ENCODE results near the gene ABCA2.
A peak's percentile ranks its signal among the peaks of the same experiment; 100 is the strongest.

ABCA2 gene, protein sequence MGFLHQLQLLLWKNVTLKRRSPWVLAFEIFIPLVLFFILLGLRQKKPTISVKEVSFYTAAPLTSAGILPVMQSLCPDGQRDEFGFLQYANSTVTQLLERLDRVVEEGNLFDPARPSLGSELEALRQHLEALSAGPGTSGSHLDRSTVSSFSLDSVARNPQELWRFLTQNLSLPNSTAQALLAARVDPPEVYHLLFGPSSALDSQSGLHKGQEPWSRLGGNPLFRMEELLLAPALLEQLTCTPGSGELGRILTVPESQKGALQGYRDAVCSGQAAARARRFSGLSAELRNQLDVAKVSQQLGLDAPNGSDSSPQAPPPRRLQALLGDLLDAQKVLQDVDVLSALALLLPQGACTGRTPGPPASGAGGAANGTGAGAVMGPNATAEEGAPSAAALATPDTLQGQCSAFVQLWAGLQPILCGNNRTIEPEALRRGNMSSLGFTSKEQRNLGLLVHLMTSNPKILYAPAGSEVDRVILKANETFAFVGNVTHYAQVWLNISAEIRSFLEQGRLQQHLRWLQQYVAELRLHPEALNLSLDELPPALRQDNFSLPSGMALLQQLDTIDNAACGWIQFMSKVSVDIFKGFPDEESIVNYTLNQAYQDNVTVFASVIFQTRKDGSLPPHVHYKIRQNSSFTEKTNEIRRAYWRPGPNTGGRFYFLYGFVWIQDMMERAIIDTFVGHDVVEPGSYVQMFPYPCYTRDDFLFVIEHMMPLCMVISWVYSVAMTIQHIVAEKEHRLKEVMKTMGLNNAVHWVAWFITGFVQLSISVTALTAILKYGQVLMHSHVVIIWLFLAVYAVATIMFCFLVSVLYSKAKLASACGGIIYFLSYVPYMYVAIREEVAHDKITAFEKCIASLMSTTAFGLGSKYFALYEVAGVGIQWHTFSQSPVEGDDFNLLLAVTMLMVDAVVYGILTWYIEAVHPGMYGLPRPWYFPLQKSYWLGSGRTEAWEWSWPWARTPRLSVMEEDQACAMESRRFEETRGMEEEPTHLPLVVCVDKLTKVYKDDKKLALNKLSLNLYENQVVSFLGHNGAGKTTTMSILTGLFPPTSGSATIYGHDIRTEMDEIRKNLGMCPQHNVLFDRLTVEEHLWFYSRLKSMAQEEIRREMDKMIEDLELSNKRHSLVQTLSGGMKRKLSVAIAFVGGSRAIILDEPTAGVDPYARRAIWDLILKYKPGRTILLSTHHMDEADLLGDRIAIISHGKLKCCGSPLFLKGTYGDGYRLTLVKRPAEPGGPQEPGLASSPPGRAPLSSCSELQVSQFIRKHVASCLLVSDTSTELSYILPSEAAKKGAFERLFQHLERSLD (N-terminal part only)

DNA sequence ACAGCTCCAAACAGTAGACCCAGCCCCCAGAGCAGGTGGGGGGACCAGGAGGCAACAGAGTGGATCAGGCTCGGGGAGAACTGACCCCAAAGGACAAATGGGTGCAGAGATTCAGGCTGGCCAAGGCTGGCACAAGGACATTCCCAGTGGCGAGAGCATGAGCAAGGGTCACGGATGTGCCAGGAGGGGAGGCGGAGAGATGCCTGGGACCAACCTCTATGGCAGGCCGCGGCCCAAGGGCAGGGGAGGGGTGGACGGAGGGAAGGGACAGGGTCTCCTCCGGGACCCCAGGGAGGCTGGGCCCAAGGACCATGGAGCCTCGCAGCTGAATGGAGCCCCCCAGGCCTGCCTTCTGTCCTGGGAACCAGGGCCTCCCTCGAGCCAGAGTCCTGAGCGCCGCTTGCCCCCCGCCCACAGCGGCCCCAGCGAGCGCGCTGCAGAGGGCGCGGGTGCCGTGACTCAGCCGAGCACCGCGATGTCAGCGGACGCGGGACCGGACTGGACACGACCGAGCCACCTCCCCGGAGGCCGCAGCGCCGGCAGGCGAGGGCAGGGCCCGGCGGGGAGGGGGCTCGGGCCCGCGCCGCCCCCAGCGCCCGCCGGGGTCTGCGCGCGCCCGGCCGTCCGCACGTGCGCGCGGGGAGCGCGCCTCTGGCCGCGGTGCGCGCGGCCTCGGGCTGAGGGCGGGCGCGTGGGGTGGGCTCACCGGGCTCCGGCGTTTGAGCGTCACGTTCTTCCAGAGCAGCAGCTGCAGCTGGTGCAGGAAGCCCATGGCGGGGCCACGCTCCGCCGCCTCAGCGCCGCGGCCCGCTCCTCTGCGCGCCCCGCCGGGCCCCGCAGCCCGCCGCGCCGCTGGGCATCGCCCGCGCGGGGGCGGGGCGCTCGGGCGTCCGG is at the start of gene ABCA2:
ABCA2 (minus strand) TSS at position 869 of the 894 bp plus-strand sequence; CDS start at position 772, 97 bp downstream.
- H3K4me1 ChIP-seq (ENCODE audit: insufficient read depth, low read length, severe bottlenecking) = peaks cover 20% of the 10 kb centered on the region
- H3K9me3 ChIP-seq (ENCODE audit: low read length) = no peaks in the 10 kb centered on the region
- no peaks in the 10 kb centered on the region for H3K79me2 ChIP-seq (ENCODE audit: insufficient read depth, low read length)
- H4K20me1 ChIP-seq (ENCODE audit: insufficient read depth, low read length) = no peaks in the 10 kb centered on the region
- H3K27me3 ChIP-seq (ENCODE audit: insufficient read depth, low read length) = peaks cover 17% of the 10 kb centered on the region
- peak within 1 kb of the TSS; percentile 63 for H3K4me3 ChIP-seq (ENCODE audit: low read depth, low read length, poor library complexity, severe bottlenecking)
- H3K36me3 ChIP-seq (ENCODE audit: insufficient read depth, low read length) = no peaks in the 10 kb centered on the region
- H3K4me2 ChIP-seq (ENCODE audit: low read length) = peak within 1 kb of the TSS; percentile 99
- H3K9ac ChIP-seq (ENCODE audit: low read length) = peak within 1 kb of the TSS; percentile 59
- no peak for TF ChIP-seq EZH2 (IDR thresholded peaks at IDR 0.05; ENCODE audit: borderline replicate concordance, low read length)
- TF ChIP-seq, protein P1, sequence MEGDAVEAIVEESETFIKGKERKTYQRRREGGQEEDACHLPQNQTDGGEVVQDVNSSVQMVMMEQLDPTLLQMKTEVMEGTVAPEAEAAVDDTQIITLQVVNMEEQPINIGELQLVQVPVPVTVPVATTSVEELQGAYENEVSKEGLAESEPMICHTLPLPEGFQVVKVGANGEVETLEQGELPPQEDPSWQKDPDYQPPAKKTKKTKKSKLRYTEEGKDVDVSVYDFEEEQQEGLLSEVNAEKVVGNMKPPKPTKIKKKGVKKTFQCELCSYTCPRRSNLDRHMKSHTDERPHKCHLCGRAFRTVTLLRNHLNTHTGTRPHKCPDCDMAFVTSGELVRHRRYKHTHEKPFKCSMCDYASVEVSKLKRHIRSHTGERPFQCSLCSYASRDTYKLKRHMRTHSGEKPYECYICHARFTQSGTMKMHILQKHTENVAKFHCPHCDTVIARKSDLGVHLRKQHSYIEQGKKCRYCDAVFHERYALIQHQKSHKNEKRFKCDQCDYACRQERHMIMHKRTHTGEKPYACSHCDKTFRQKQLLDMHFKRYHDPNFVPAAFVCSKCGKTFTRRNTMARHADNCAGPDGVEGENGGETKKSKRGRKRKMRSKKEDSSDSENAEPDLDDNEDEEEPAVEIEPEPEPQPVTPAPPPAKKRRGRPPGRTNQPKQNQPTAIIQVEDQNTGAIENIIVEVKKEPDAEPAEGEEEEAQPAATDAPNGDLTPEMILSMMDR (IDR thresholded peaks at IDR 0.05; ENCODE audit: low read length) = no peak
- no peaks in the 10 kb centered on the region for H3F3A ChIP-seq (ENCODE audit: insufficient read depth, low read length)
- no peaks in the 10 kb centered on the region for H3K9me2 ChIP-seq (ENCODE audit: low read depth, low read length)
- no peak within 1 kb of the TSS for H3K27ac ChIP-seq (ENCODE audit: low read depth, low read length, poor library complexity, severe bottlenecking)
- no peak within 1 kb of the TSS for H2AFZ ChIP-seq (ENCODE audit: low read length)

DNA sequence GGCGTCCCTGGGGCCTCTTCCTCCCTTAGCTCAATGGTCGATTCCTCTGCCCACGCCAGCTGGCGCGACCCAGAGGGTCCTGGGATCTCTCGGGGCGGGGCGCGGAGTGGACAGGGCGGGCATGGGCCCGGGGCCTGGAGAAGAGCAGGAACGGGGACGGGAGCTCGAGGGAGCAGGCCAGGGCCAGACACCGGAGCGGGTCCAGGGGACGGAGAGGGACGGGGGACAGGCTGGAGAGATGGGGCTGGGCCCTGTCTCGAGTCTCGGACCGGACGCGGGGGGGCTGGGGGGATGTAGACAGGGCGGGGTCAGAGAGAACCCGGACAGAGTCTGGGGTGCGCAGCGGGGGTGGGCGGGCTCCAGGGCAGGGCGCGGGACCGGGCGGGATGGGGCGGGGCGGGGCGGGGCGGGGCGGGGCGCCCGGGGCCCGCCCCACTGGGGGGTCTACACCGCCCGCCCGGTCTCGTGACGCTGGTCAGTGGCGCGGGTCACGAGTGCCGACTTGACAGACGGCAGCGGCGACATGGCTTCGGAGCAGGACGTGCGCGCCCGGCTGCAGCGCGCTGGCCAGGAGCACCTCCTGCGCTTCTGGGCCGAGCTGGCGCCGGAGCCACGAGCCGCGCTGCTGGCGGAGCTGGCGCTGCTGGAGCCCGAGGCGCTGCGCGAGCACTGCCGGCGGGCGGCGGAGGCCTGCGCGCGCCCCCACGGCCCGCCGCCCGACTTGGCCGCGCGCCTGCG is 49.1 kb upstream of the ABCA2 start, which contains the start of gene UAP1L1:
UAP1L1 (plus strand) TSS at position 508 of the 738 bp plus-strand sequence; CDS start at position 524, 16 bp downstream.
- H3K9me2 ChIP-seq (ENCODE audit: low read depth, low read length) = no peaks in the 10 kb centered on the region
- H3K27me3 ChIP-seq (ENCODE audit: insufficient read depth, low read length) = no peaks in the 10 kb centered on the region
- H3K4me1 ChIP-seq (ENCODE audit: insufficient read depth, low read length, severe bottlenecking) = peaks cover 25% of the 10 kb centered on the region
- H3K79me2 ChIP-seq (ENCODE audit: insufficient read depth, low read length) = no peaks in the 10 kb centered on the region
- peak within 1 kb of the TSS; percentile 63 for H3K4me3 ChIP-seq (ENCODE audit: low read depth, low read length, poor library complexity, severe bottlenecking)
- H3K36me3 ChIP-seq (ENCODE audit: insufficient read depth, low read length) = peaks cover 27% of the 10 kb centered on the region
- H3F3A ChIP-seq (ENCODE audit: insufficient read depth, low read length) = no peaks in the 10 kb centered on the region
- peak within 1 kb of the TSS; percentile 62 for H3K27ac ChIP-seq (ENCODE audit: low read depth, low read length, poor library complexity, severe bottlenecking)
- TF ChIP-seq, protein P1 (IDR thresholded peaks at IDR 0.05; ENCODE audit: low read length) = no peak
- TF ChIP-seq EZH2 (IDR thresholded peaks at IDR 0.05; ENCODE audit: borderline replicate concordance, low read length) = no peak
- no peak within 1 kb of the TSS for H2AFZ ChIP-seq (ENCODE audit: low read length)
- H3K9me3 ChIP-seq (ENCODE audit: low read length) = no peaks in the 10 kb centered on the region
- H4K20me1 ChIP-seq (ENCODE audit: insufficient read depth, low read length) = no peaks in the 10 kb centered on the region
- peak within 1 kb of the TSS; percentile 84 for H3K9ac ChIP-seq (ENCODE audit: low read length)
- peak within 1 kb of the TSS; percentile 95 for H3K4me2 ChIP-seq (ENCODE audit: low read length)
